C4-2B (cell line): ENCODE results near the gene SCRG1.

Experiments
- CTCF ChIP-seq: fragments of 450-650 bp; conservative IDR thresholded peaks from 2 replicates; pipeline ENCODE4 v1.5.1; 2017; ENCODE audit warnings: mild to moderate bottlenecking
- ZFX ChIP-seq: fragments of 450-650 bp; IDR thresholded peaks from 2 replicates; pipeline ENCODE4 v1.6.1; 2017

- no peak for TF ChIP-seq CTCF
- no peak for TF ChIP-seq ZFX
These were observed 51.4 kb downstream of the SCRG1 start for GRCh38 chr4:173347467-173347866.
